GM12878 (cell line): ENCODE measurements around the gene PACS1. TPM values are rescaled to one million over a fixed set of nuclear protein-coding genes. Genes with fewer than 3 reads are reported as not detected.

Source experiments
- ATAC-seq: fragments of 200-7000 bp; cut with Tn5 transposase; 3 replicates; pipeline ENCODE4 v1.9.1; 2020; ENCODE audit warnings: mild to moderate bottlenecking, moderate library complexity
- BruUV-seq: library from RNA; stranded (reverse); fragments of 400-500 nt; replicated peaks from 2 replicates; lab custom pipeline; 2021; lab: Mats Ljungman, UMichigan
- CTCF ChIA-PET: fragments of 300-600 bp; sonication (Branson Sonifier 250); formaldehyde crosslinking; extraction: SDS; loops from one replicate; lab custom pipeline; 2021; ENCODE audit warnings: inconsistent platforms; lab: Yijun Ruan, JAX
- POLR2A ChIA-PET: fragments of 350-600 bp; formaldehyde crosslinking; extraction: SDS; loops from one replicate; lab custom pipeline; 2021; ENCODE audit warnings: inconsistent platforms; lab: Charles Lee
- RAD21 ChIA-PET: fragments of 300-600 bp; sonication (Branson Sonifier 250); formaldehyde crosslinking; loops from one replicate; lab custom pipeline; 2023; ENCODE audit warnings: antibody characterized with exemption; ENCODE audit not compliant: unreplicated experiment; lab: Charles Lee
- SMC1A ChIA-PET: fragments of 300-600 bp; sonication (Branson Sonifier 250); formaldehyde crosslinking; loops from one replicate; lab custom pipeline; 2023; ENCODE audit not compliant: unreplicated experiment, uncharacterized antibody; lab: Charles Lee
- DNase-seq: peaks from one replicate; pipeline ENCODE4 v3.0.0-alpha.2; 2011; ENCODE audit warnings: low read depth, low spot score
- FAIRE-seq: peaks from 3 replicates; lab custom pipeline; 2011; peaks lifted over from hg19 to GRCh38; lab: Jason Lieb, UNC
- H2AFZ ChIP-seq: 2 replicates; pipeline ENCODE4 v1.6.0; 2011; ENCODE audit warnings: low read depth, low read length, control low read depth; ENCODE audit not compliant: control insufficient read depth
- H3K27ac ChIP-seq: 2 replicates; pipeline ENCODE4 v1.5.1; 2011; ENCODE audit warnings: control low read depth; ENCODE audit not compliant: control insufficient read depth, insufficient read depth
- H3K27me3 ChIP-seq, 2 experiments: replicated peaks in 1 of 2; 2 replicates each; pipeline versions ENCODE4 v1.6.0 to v1.6.1; 2011; ENCODE audit warnings: low read length in 1 of 2; ENCODE audit not compliant: control insufficient read depth in 2 of 2, insufficient read depth in 2 of 2
- H3K36me3 ChIP-seq, 2 experiments: 2 replicates each; pipeline ENCODE4 v1.5.1; 2011; ENCODE audit warnings: low read length in 1 of 2; ENCODE audit not compliant: control insufficient read depth in 2 of 2, insufficient read depth in 2 of 2
- H3K4me1 ChIP-seq: 2 replicates; pipeline ENCODE4 v1.6.1; 2011; ENCODE audit warnings: mild to moderate bottlenecking, low read length, moderate library complexity, mixed read lengths; ENCODE audit not compliant: control insufficient read depth, insufficient read depth
- H3K4me2 ChIP-seq: 2 replicates; pipeline ENCODE4 v1.6.0; 2011; ENCODE audit warnings: control low read depth; ENCODE audit not compliant: control insufficient read depth, insufficient read depth
- H3K4me3 ChIP-seq: fragments of 200-600 bp; sonication (generic); 2 replicates; pipeline ENCODE4 v1.5.1; 2016
- H3K79me2 ChIP-seq: 2 replicates; pipeline ENCODE4 v1.6.0; 2011; ENCODE audit warnings: low read length; ENCODE audit not compliant: control insufficient read depth, insufficient read depth
- H3K9ac ChIP-seq: 2 replicates; pipeline ENCODE4 v1.8.0; 2011; ENCODE audit warnings: low read length, control low read depth, mixed read lengths; ENCODE audit not compliant: control insufficient read depth, insufficient read depth
- H3K9me3 ChIP-seq: replicated peaks from 3 replicates; pipeline ENCODE4 v1.5.1; 2011; ENCODE audit warnings: mild to moderate bottlenecking, low read length; ENCODE audit not compliant: control insufficient read depth, insufficient read depth
- H4K20me1 ChIP-seq: 2 replicates; pipeline ENCODE4 v1.6.0; 2011; ENCODE audit not compliant: control insufficient read depth, insufficient read depth
- CHD4 ChIP-seq: fragments of 200-600 bp; sonication (generic); IDR thresholded peaks from 2 replicates; pipeline ENCODE4 v1.6.1; 2016; ENCODE audit warnings: mild to moderate bottlenecking
- E2F4 ChIP-seq: IDR thresholded peaks from 2 replicates; pipeline ENCODE4 v1.6.1; 2012; ENCODE audit warnings: low read depth, low read length, improper control_type of control experiment
- MXI1 ChIP-seq: fragments of 150-350 bp; IDR thresholded peaks from 2 replicates; pipeline ENCODE4 v1.6.1; 2011; ENCODE audit warnings: low read depth, mild to moderate bottlenecking, inconsistent platforms, low read length, improper control_type of control experiment
- MYB ChIP-seq: fragments of 150-350 bp; IDR thresholded peaks from 2 replicates; pipeline ENCODE4 v1.6.1; 2014; ENCODE audit warnings: mild to moderate bottlenecking, low read depth, low read length, borderline replicate concordance
- NKRF ChIP-seq: fragments of 450-650 bp; conservative IDR thresholded peaks from 2 replicates; pipeline ENCODE4 v1.6.1; 2017; ENCODE audit warnings: mild to moderate bottlenecking, moderate library complexity
- WGBS: methylation state at CpG from one replicate; pipeline ENCODE4 v1.1.6; 2016; ENCODE audit warnings: low lambda C conversion rate; ENCODE audit not compliant: insufficient replicate concordance, insufficient coverage; ENCODE audit errors: missing lambda C conversion rate; 5-methylcytosine and 5-hydroxymethylcytosine counted together
- in situ Hi-C: fragments of 300-500 bp; cut with MboI; formaldehyde crosslinking; loops from 9 replicates; pipeline ENCODE4 v1.14.3; 2018; ENCODE audit warnings: mixed read lengths
- intact Hi-C: fragments of 100-400 bp; cut with micrococcal nuclease; formaldehyde crosslinking; loops from one replicate; pipeline ENCODE4 v1.14.2; 2022; ENCODE audit not compliant: unreplicated experiment
- polyA plus RNA-seq, 11 experiments: library from polyadenylated mRNA; depleted of rRNA in 4 of 11; unstranded in 6 of 11; stranded (reverse) in 5 of 11; fragments of >200 nt; fragmentation: Nextera tagmentation in 4 of 11; fragmentation: Illumina TruSeq in 1 of 11; extraction: Ambion mirVana in 4 of 11; extraction: Trizol in 1 of 11; gene quantifications; 1 replicate in 1 of 11; 2 replicates in 10 of 11; pipeline versions ENCODE4 v1.2.1 to v1.2.3, GENCODE V29; 2011 to 2016; ENCODE audit warnings: inconsistent platforms in 2 of 11, missing spikeins in 2 of 11, low read depth in 1 of 11
- total RNA-seq, 4 experiments: library from RNA; depleted of rRNA in 3 of 4; stranded (reverse); fragments of >200 nt in 3 of 4; fragmentation: Illumina TruSeq in 1 of 4; extraction: Trizol in 1 of 4; gene quantifications; 2 replicates each; pipeline versions ENCODE4 v1.2.1 to v1.2.3, GENCODE V29; 2013 to 2021

The PACS1 gene
- total and polyA plus RNA-seq, 10 of the 15 experiments (the other 5 are each of a cell fraction or from before 2014, with no cell fraction given): 1.1 to 74.3 (median 17.9) TPM

- ChIA-PET RAD21 (interaction anchor here (1.1 to 3.9 kb wide), 3 partner anchors 9 to 43 kb away, joined by 5 to 63 read pairs (median 18); no protein-coding TSS in a partner anchor), POLR2A (interaction anchor here (1.2 to 4.1 kb wide), 5 partner anchors 9 to 46 kb away, joined by 3 to 61 read pairs (median 5); no protein-coding TSS in a partner anchor), CTCF (interaction anchor here (1.4 to 3.7 kb wide), 3 partner anchors 8 to 54 kb away, joined by 3 to 37 read pairs (median 3); no protein-coding TSS in a partner anchor), SMC1A (interaction anchor here (1.0 to 4.5 kb wide), 5 partner anchors 8 to 71 kb away, joined by 3 to 111 read pairs (median 3); partner anchors contain the start of gene SF3B2)
- ATAC-seq (no peak), FAIRE-seq (no peak), DNase-seq (no peak)
- H3K27me3 ChIP-seq: no peaks in the 10 kb centered on the region
- no peak overlapping the region for H3K27ac ChIP-seq
- BruUV-seq: no TSS peak
- no peaks in the 10 kb centered on the region; a peak in 1 of 4 replicates for H3K36me3 ChIP-seq
- no peaks in the 10 kb centered on the region for H3K9me3 ChIP-seq
- H4K20me1 ChIP-seq: no peaks in the 10 kb centered on the region
- 93% methylated on average over 6 of the region's 6 CpGs for WGBS
- peaks cover 49% of the 10 kb centered on the region for H3K4me1 ChIP-seq
- no peak overlapping the region for H2AFZ ChIP-seq
- no peak overlapping the region for H3K4me2 ChIP-seq
- H3K4me3 ChIP-seq: no peak overlapping the region
- in situ Hi-C loops (no loop called here), intact Hi-C loops (no loop called here)
- no peak overlapping the region for H3K9ac ChIP-seq
- TF ChIP-seq MXI1 (no peak), CHD4 (no peak), NKRF (no peak), MYB (no peak), E2F4 (no peak)
- H3K79me2 ChIP-seq: peaks cover 62% of the 10 kb centered on the region
Observed at GRCh38 chr11:66123902-66124301, 53.8 kb downstream of the PACS1 start.
